Breast epithelium (tissue), 4 donors: ENCODE results near the gene IFNLR1. TPM values are rescaled to one million over a fixed set of nuclear protein-coding genes. Genes with fewer than 3 reads are reported as not detected.

Source experiments
- DNase-seq, 2 donors: peaks; one replicate each; pipeline ENCODE4 v3.0.0-alpha.2; 2019; ENCODE audit warnings: low spot score in 2 of 2
- H3K27ac ChIP-seq, 2 donors: fragments of 200-600 bp; sonication (generic) in 1 of 2; one replicate each; pipeline ENCODE4 v1.5.1; 2016 to 2019; ENCODE audit warnings: mild to moderate bottlenecking in 1 of 2
- H3K27me3 ChIP-seq, 2 donors: fragments of 200-600 bp; sonication (generic) in 1 of 2; one replicate each; pipeline versions ENCODE4 v1.5.1 to v1.6.0; 2017 to 2019; ENCODE audit warnings: control low read depth in 1 of 2, mild to moderate bottlenecking in 1 of 2
- H3K36me3 ChIP-seq: fragments of 200-600 bp; one replicate; pipeline ENCODE4 v1.5.1; 2019
- H3K4me1 ChIP-seq, 2 donors: fragments of 200-600 bp; sonication (generic); one replicate each; pipeline ENCODE4 v1.5.1; 2016 to 2019; ENCODE audit warnings: control low read depth in 1 of 2
- H3K4me3 ChIP-seq, 3 donors: fragments of 200-600 bp; sonication (generic); 1 replicate in 2 of 3; 2 replicates in 1 of 3; pipeline ENCODE4 v1.5.1; 2016 to 2019; ENCODE audit warnings: mild to moderate bottlenecking in 3 of 3, moderate library complexity in 2 of 3
- H3K9me3 ChIP-seq, 2 donors: fragments of 200-600 bp; sonication (generic) in 1 of 2; one replicate each; pipeline ENCODE4 v1.5.1; 2016 to 2019; ENCODE audit warnings: control low read depth in 1 of 2
- CTCF ChIP-seq, 3 donors: fragments of 450-650 bp; IDR thresholded peaks; one replicate each; pipeline ENCODE4 v1.5.1; 2016 to 2017; ENCODE audit warnings: antibody characterized with exemption in 3 of 3, mild to moderate bottlenecking in 3 of 3, moderate library complexity in 3 of 3
- POLR2A ChIP-seq: fragments of 450-650 bp; IDR thresholded peaks from one replicate; pipeline ENCODE4 v1.6.1; 2016; ENCODE audit warnings: antibody characterized with exemption, mild to moderate bottlenecking, moderate library complexity
- POLR2AphosphoS5 ChIP-seq, 3 donors: sonication (generic); formaldehyde crosslinking; IDR thresholded peaks; one replicate each; pipeline ENCODE4 v1.6.1; 2017; ENCODE audit warnings: antibody characterized with exemption in 3 of 3
- intact Hi-C: fragments of 100-400 bp; cut with DNase I; formaldehyde crosslinking; loops from one replicate; pipeline ENCODE4 v1.15.1; 2023; ENCODE audit warnings: low total_unique reads
- total RNA-seq, 3 donors: library from RNA; depleted of rRNA; stranded (reverse); fragments of >200 nt; gene quantifications; one replicate each; pipeline ENCODE4 v1.1.0, GENCODE V29; 2016

IFNLR1 gene
- total RNA-seq, 3 donors from 2014 or later, result under 0.01 to 10.7 (median 3.9) TPM

GRCh38 chr1:24202556-24202955 lies 15.5 kb upstream of the IFNLR1 start:
- Histone ChIP-seq H3K4me3 (no peak overlapping the region), H3K27ac (peak overlapping the region; percentile 71 to 74), H3K9me3 (no peaks in the 10 kb centered on the region), H3K27me3 (no peaks in the 10 kb centered on the region), H3K36me3 (no peaks in the 10 kb centered on the region), H3K4me1 (peaks cover 13 to 14% of the 10 kb centered on the region in 2 donors)
- no peak for DNase-seq
- TF ChIP-seq POLR2AphosphoS5 (IDR thresholded peaks at IDR 0.05), result no peak
- TF ChIP-seq POLR2A, result no peak
- no peak for TF ChIP-seq CTCF (IDR thresholded peaks at IDR 0.05)
- intact Hi-C loops, result no loop called here

- H3K4me1 ChIP-seq, result peaks cover 13 to 14% of the 10 kb centered on the region in 2 donors
- H3K27me3 ChIP-seq, result no peaks in the 10 kb centered on the region
- peak overlapping the region; percentile 71 to 74 for H3K27ac ChIP-seq
- H3K36me3 ChIP-seq, result no peaks in the 10 kb centered on the region
- DNase-seq, result peak; percentile 93 to 98
- intact Hi-C loops, result no loop called here
- TF ChIP-seq POLR2A (no peak), POLR2AphosphoS5 (IDR thresholded peaks at IDR 0.05) (peak; percentile 54 to 82 (median 73)), CTCF (IDR thresholded peaks at IDR 0.05) (peak; percentile 93 to 96 (median 94))
- H3K4me3 ChIP-seq, result no peak overlapping the region
- H3K9me3 ChIP-seq, result no peaks in the 10 kb centered on the region
Observed at GRCh38 chr1:24201941-24202440, 14.9 kb upstream of the IFNLR1 start.

- Histone ChIP-seq H3K27me3 (no peaks in the 10 kb centered on the region), H3K36me3 (no peaks in the 10 kb centered on the region), H3K9me3 (no peaks in the 10 kb centered on the region), H3K4me3 (peak overlapping the region in 1 of 3 donors; percentile 10), H3K27ac (no peak overlapping the region), H3K4me1 (peaks cover 13 to 14% of the 10 kb centered on the region in 2 donors)
- intact Hi-C loops, result no loop called here
- TF ChIP-seq POLR2AphosphoS5 (IDR thresholded peaks at IDR 0.05) (no peak), CTCF (IDR thresholded peaks at IDR 0.05) (peak; percentile 84 to 92 (median 91)), POLR2A (no peak)
- peak in 1 of 2 donors; percentile 40 for DNase-seq
Observed at GRCh38 chr1:24199291-24199900, 12.3 kb upstream of the IFNLR1 start.

- H3K27me3 ChIP-seq, result no peaks in the 10 kb centered on the region
- no peaks in the 10 kb centered on the region for H3K9me3 ChIP-seq
- TF ChIP-seq POLR2AphosphoS5 (IDR thresholded peaks at IDR 0.05) (no peak), POLR2A (no peak), CTCF (IDR thresholded peaks at IDR 0.05) (no peak)
- DNase-seq, result no peak
- H3K36me3 ChIP-seq, result no peaks in the 10 kb centered on the region
- peaks cover 13 to 14% of the 10 kb centered on the region in 2 donors for H3K4me1 ChIP-seq
- intact Hi-C loops, result loop anchor here (1.0 kb wide), 1 partner anchor 194 kb away; no protein-coding TSS in a partner anchor
- no peak overlapping the region for H3K27ac ChIP-seq
- H3K4me3 ChIP-seq, result no peak overlapping the region
Observed at GRCh38 chr1:24198766-24199165, 11.7 kb upstream of the IFNLR1 start.

- Histone ChIP-seq H3K4me1 (no peaks in the 10 kb centered on the region), H3K27me3 (no peaks in the 10 kb centered on the region), H3K4me3 (no peak overlapping the region), H3K27ac (peak overlapping the region; percentile 25 to 33), H3K36me3 (no peaks in the 10 kb centered on the region), H3K9me3 (no peaks in the 10 kb centered on the region)
- no peak for DNase-seq
- TF ChIP-seq POLR2AphosphoS5 (IDR thresholded peaks at IDR 0.05) (no peak), CTCF (IDR thresholded peaks at IDR 0.05) (no peak), POLR2A (no peak)
- intact Hi-C loops, result no loop called here
Observed at GRCh38 chr1:24195874-24196273, 8.8 kb upstream of the IFNLR1 start.
